Measurements from ENCODE around the gene UFL1.
A peak's percentile ranks its signal among the peaks of the same experiment; 100 is the strongest.
"Not testable (repeated sequence)": the region's sequence is repeated elsewhere in the genome, so short reads cannot be mapped to it uniquely, and the experiment has no call there.

The UFL1 gene

GRCh38 chr6:96521644-96522464, at the start of gene UFL1:
Gene UFL1, plus strand, starts transcription at chr6:96521806. Its CDS starts 68 bp downstream, at chr6:96521874.
- peak; percentile 84 for DNase-seq (ENCODE audit: low spot score)
- peak; percentile 46 for FAIRE-seq

GRCh38 chr6:96472291-96472690, 49.3 kb upstream of the UFL1 start:
- FAIRE-seq; DNase-seq (ENCODE audit: low spot score): not testable (repeated sequence)

DNA sequence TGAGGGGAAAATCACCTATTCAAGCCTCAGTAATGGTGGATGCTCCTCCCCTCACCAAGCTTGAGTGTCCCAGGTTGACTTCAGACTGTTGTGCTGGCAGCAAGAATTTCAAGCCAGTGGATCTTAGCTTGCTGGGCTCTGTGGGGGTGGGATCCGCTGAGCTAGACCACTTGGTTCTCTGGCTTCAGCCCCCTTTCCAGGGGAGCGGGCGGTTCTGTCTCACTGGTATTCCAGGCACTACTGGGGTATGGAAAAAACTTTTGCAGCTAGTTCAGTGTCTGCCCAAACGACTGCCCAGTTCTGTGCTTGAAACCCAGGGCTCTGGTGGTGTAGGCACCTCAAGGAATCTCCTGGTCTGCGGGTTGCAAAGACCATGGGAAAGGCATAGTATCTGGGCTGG, 42.9 kb upstream of the UFL1 start:
- FAIRE-seq (no peak), DNase-seq (ENCODE audit: low spot score) (no peak)

- DNase-seq (ENCODE audit: low spot score): no peak
- no peak for FAIRE-seq
Measured at GRCh38 chr6:96491926-96492325, 29.7 kb upstream of the UFL1 start.

DNA sequence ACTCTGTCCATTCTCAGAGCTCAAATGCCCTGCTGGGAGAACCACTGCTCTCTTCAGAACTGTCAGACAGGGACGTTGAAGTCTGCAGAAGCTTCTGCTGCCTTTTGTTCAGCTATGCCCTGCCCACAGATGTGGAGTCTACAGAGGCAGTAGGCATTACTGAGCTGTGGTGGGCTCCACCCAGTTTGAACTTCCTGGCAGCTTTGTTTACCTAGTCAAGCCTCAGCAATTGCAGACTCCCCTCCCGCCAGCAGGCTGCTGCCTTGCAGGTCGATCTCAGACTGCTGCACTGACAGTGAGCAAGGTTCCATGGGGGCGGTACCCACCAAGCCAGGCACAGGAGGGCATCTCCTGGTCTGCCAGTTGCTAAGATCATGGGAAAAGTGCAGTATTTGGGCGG, 21.8 kb upstream of the UFL1 start:
- DNase-seq (ENCODE audit: low spot score): no peak
- no peak for FAIRE-seq

- FAIRE-seq (no peak), DNase-seq (ENCODE audit: low spot score) (no peak)
Measured at GRCh38 chr6:96502915-96503314, 18.7 kb upstream of the UFL1 start.

DNA sequence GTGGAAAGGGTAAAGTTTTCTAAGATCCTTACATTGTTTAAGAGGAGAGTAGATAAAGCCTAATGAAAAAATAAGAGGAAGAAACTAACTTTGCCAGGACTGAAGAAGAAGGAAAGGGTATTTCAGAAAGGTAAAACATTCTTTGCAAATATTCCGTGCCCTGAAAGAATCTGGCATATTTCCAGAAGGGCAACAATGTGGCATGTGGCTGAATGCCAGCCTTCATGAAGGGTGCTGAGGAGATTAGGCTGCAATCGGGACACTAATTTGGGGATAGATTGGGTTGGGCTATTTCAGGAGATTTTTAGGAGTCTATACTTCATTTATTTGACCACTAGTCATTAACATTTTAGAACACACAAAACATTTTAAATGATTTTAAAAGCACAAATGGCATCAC, 16.2 kb upstream of the UFL1 start:
- FAIRE-seq: no peak

GRCh38 chr6:96509281-96509680, 12.3 kb upstream of the UFL1 start:
- no peak for FAIRE-seq

More for the DNA sequence above, 16.2 kb upstream of the UFL1 start:
- no peak for DNase-seq (ENCODE audit: low spot score)

DNA sequence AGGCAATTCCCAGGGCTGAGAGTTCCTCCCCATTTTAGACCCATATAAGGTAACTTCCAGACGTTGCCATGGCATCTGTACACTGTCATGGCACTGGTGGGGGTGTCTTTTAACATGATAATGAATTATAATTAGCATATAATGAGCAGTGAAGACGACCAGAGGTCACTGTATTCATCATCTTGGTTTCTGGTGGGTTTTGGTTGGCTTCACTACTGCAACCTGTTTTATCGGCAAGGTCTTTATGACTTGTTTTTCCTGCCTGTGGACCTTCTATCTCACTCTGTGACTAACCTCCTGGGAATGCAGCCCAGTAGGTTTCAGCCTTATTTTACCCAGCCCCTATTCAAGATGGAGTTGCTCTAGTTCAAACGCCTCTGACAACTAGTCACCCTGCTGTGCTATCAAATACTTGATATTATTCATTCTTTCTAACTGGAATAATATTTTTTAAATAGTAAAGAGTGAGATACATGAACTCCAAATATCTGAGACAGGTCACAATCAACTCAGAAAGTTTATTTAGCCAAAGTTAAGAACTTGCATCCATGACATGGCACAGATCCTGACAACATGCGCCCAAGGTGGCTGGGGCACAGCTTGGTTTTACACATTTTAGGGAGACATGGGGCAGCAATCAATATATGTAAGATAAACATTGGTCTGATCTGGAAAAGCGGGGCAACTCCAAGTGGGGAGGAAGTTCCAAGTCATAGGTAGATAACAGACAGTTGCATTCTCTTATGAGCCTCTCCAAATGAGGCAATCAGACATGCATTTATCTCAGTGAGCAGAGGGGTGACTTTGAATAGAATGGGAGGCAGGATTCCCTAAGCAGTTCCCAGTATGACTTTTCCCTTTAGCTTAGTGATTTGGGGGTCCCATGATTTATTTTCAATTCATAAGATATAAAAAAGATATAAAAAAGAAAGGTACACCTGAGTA, 1.2 kb upstream of the UFL1 start:
- FAIRE-seq: no peak
- peak; percentile 47 for DNase-seq (ENCODE audit: low spot score)

More at GRCh38 chr6:96509281-96509680, 12.3 kb upstream of the UFL1 start:
- no peak for DNase-seq (ENCODE audit: low spot score)

DNA sequence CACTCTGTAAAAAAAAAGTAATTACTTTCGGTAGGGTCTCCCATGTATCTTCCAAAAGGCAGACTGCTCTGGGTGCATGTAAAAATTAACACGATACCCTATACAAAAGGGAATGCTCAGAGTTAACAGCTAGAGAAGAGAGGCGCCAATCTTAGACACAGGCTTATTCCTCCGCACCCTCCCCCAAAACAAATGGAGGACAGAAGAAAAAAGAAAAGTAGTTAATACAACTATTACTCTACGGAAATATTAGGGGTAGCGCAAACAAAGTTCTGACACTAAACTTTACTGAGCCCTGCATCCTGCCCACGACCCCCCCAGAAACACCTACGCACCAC, 331 bp upstream of the UFL1 start:
- no peak for FAIRE-seq

DNA sequence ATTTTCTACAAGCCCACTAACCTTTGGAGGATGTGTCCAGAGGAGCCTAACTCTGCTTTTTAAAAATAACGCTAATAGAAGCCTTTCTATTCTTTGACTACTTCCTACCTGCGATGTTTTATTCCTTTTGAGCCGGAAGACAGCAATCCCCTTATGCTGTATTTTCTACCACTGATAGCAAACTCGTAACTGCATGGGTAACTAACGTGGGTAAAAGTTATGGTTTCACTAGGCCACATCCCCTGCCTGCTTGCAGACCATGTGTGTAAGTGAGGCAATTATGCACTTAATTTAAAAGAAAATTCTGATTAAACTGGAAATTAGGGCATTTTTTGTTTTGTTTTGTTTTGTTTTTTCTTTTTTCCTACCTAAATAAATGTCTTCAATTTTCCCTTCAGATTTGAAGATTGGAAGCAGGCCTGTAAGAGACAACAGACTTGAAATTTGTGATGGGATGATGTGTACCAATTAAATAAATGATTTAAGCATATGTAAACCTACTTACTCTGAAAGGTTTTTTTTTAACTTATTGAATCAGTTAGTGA, 931 bp downstream of the UFL1 start:
- FAIRE-seq: peak; percentile 43

More for the DNA sequence above, 331 bp upstream of the UFL1 start:
- no peak for DNase-seq (ENCODE audit: low spot score)

DNA sequence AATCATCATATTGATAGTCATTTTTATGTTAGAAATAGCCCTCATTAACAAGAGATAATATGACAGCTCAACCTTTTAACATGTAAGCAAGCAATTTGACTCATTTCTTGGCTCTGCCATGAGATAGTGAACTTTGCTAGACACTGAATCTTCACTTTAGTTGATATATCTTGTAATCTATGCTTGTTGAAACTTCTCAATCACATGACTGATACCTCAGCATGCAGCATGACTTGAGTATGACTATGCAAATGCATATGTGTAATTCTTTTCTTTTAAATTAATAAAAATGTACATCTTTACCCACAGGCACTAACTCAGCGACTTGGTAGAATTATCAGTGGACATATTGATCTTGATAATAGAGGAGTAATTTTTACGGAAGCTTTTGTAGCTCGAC, 6.6 kb downstream of the UFL1 start:
- DNase-seq (ENCODE audit: low spot score) (no peak), FAIRE-seq (no peak)

More for the DNA sequence above, 931 bp downstream of the UFL1 start:
- DNase-seq (ENCODE audit: low spot score): no peak

- no peak for DNase-seq (ENCODE audit: low spot score)
- no peak for FAIRE-seq
Measured at GRCh38 chr6:96532399-96532798, 10.8 kb downstream of the UFL1 start.

DNA sequence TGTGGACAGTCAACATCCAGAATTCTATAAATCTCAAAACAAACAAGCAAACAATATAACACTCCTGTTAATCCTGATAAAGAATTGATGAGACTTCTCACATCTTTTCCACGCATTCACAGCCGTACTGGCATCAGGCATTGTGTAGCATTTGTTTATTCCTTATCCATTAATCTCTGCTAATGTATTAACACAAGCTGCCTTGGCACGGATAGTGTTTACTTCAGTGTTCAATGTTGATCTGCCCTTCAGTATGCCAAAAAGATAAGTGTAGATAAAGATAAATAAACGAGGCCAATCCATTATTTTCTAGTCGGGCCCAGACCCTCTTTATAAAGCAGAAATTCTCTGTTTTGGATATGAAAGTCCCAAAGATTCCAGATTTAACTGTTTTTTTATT, 16.1 kb downstream of the UFL1 start:
- FAIRE-seq (no peak), DNase-seq (ENCODE audit: low spot score) (no peak)

DNA sequence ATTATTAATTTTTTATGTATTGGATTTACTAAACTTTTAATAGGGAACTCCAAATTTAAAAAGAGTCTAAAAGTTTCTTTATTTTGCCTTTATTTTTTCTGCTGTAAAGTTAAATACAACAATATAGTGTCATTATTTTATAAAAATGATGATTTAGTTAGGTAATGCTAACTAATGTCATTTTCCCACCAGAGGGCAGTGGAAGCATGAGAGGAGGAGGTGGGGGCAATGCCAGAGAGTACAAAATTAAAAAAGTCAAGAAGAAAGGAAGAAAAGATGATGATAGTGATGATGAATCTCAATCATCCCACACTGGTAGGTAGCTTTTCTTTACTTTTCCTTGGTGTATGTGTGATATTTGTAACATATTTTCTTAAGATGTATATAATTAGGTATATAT, 21.1 kb downstream of the UFL1 start:
- DNase-seq (ENCODE audit: low spot score) (no peak), FAIRE-seq (no peak)

DNA sequence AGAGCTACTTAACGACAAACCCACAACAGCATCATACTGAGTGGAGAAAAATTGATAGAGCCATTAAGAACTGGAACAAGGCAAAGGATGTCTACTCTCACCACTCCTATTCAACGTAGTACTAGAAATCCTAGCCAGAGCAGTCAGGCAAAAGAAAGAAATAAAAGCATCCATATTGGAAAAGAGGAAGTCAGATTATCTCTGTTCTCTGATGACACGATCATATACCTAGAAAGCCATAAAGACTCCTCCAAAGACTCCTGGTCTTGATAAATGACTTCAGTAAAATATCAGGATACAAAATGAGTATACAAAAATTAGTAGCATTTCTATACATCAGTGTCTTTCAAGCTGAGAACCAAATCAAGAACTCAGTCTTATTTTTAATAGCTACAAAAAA, 24.3 kb downstream of the UFL1 start:
- no peak for FAIRE-seq
- DNase-seq (ENCODE audit: low spot score): no peak

DNA sequence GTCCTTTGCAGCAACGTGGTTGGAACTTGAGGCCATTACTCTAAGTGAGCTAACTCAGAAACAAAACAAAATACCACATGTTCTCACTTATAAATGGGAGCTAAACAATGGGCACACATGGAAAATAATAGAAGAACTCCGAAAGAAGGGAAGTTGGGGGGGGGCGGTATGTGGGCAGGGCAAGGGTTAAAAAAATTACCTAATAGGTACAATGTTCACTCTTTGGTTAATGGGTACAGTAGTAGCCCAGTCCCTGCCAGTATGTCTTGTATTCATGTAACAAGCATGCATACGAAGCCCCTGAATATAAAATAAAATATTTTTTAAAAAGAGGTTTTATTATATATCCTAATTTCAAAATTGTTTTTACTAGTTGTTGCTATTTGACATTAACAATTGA, 26.0 kb downstream of the UFL1 start:
- DNase-seq (ENCODE audit: low spot score) (no peak), FAIRE-seq (no peak)

DNA sequence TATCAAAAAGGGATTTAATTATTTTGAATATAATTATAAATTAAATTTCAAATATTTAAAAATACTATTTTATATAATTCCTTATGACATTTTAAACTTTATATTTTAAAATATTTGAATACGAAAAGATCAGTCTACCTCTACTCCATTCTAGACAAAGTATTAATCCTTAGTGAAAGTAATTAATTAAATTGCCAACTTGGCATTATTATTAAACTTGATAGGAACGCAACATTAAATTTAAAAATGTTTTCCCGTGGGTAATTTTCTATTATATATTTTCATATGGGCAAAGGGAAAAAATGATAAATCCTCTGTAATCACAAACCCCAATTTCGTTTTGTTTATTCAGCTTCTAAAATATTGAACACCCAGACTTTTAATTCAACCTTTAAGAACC, 33.0 kb downstream of the UFL1 start:
- FAIRE-seq (peak; percentile 67), DNase-seq (ENCODE audit: low spot score) (no peak)

DNA sequence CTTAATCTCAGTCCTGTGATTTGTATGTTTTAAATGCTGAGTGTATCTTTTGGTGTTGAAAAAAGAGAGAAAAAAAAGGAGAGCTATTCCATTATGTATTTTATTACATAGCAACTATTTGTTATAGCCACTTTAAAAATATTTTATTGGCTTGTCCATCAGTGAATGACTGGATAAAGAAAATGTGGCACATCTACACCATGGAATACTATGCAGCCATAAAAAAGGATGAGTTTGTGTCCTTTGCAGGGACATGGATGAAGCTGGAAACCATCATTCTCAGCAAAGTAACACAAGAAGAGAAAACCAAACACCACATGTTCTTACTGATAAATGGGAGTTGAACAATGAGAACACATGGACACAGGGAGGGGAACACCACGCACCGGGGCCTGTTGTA, 38.1 kb downstream of the UFL1 start:
- not testable (repeated sequence) for DNase-seq (ENCODE audit: low spot score); FAIRE-seq

GRCh38 chr6:96562886-96563285, 41.3 kb downstream of the UFL1 start, which contains the start of gene FHL5:
Gene FHL5, plus strand, starts transcription at chr6:96563128. Its CDS starts 40,486 bp downstream, at chr6:96603614.
- DNase-seq (ENCODE audit: low spot score) (no peak), FAIRE-seq (no peak)

DNA sequence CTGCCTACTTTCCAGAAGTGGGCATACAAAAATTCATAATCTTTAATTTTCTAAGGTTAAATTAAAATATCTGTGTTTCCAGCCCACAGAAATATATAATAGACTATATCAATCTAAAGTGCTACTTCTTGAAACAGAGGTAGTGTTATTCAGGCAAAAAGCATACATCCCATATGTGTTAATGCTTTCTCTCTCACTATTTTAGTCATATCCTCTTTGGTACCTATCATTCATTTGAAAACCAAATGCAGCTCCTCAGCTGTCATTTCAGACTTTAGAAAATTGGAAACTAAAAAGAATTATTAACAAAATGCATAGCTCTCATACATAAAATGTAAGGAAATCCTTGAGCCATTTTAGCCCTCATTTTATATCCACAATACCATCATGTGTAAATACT, 42.2 kb downstream of the UFL1 start:
- DNase-seq (ENCODE audit: low spot score) (no peak), FAIRE-seq (no peak)

DNA sequence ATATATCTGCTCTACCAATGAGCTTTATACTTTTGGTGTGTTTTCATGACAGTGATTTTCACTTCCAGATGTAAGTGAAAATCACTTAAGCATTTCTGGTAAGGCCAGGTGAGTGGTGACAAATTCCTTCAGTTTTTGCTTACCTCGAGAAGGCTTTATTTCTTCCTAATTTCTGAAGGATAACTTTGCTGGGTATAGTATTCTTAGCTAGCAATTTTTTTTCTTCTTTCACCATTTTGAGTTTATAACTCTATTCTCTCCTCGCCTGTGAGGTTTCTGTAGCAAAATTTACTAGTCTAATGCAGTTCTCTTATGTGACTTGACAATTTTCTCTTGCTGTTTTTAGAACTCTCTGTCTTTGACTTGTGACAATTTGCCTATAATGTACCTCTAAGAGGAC, 48.4 kb downstream of the UFL1 start:
- no peak for DNase-seq (ENCODE audit: low spot score)
- FAIRE-seq: no peak
